ENCODE data around the gene GPR148.

Gene GPR148

DNA sequence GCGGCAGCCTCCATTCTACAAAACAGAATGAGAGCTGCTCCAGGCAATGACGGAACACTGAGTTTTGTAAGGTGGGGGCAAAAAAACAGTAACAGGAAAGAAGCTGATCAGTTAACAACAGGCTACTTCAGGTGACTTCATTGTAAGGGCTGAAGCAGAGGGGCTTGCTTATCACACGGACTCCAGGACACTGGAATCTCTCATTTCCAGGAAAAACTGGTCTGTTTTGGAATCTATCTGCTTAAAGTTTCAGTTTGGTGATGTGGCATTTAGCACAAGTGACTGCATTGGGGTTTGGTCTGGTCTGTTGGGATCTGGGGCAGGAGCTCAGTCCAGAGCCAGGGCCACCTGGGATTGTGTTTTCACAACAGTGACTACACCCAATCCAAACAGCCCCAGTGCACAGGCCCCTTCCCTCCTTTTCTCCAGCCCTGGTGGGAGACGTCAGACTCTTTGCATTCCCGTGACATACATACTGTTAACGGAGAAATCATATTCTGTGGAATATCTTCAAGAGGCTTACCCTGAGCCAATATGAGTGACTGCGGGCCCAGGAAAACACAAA lies 40.6 kb downstream of the GPR148 start:
- DNase-seq (ENCODE audit: low read depth in 2 of 2), result no peak

DNA sequence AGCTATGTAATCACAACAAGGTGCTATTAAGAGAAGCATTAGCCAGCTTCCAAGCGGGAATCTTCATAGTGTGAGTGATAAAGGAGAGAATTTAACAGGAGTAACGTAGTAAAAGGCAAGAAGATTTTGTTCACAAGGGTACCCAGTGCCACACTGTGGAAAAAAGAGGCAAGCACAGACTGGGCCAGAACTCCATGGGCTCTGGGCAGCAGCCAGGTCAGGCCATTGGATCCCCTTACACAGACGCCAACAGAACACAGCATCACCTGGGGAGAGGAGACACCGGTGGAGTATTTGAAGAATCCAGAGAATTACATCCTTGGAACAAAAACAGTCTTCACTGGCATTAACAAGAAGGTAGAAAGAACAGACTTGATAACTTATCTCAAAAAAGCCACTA lies 47.7 kb downstream of the GPR148 start:
- DNase-seq (ENCODE audit: low read depth in 2 of 2), result no peak

- no peak for DNase-seq (ENCODE audit: low read depth in 2 of 2)
Measured at GRCh38 chr2:130778781-130779180, 49.9 kb downstream of the GPR148 start.

Data from fibroblast of skin of left quadriceps (primary cell).